ENCODE results near the gene RBM17. TPM values are rescaled to one million over a fixed set of nuclear protein-coding genes. Genes with fewer than 3 reads are reported as not detected.

The RBM17 gene
- total RNA-seq, 1 donor from 2014 or later, result 113 TPM

DNA sequence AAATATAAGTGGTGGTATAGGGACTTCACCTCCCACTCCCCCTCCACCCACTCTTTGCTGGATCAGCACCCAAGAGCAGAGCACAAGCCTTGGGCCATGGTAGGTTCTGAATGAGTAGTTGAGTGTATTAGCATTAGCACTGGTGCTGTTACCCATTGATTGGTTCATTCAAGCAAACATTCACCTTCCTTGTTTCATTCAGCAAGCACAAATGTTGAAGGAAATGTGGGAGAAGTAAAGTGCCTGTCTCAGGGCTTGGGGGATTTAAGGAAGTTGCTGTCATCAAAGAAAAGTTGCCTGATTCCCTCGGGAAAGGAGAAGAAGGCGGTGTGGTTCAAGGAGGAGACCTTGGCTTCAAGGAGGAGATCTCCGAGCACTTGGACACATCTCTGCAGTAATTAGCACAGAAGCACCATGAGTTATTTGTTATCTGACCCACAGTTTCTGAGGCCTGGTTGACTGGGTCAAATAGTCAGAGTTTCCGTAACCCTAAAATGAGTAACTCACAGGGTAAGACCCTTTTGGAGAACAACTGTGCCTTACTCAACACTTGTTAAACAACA, 44.0 kb upstream of the RBM17 start:
- DNase-seq (ENCODE audit: low spot score), result no peak
- Mint-ChIP-seq H3K4me3 (ENCODE audit: unreplicated experiment) (no peak overlapping the region), H3K9me3 (ENCODE audit: unreplicated experiment) (no peaks in the 10 kb centered on the region), H3K36me3 (ENCODE audit: low read depth, unreplicated experiment) (no peaks in the 10 kb centered on the region), H3K27ac (ENCODE audit: unreplicated experiment) (no peak overlapping the region), H3K27me3 (ENCODE audit: unreplicated experiment) (peaks cover 1% of the 10 kb centered on the region), H3K4me1 (ENCODE audit: unreplicated experiment) (no peaks in the 10 kb centered on the region)
- TF ChIP-seq, protein P1, sequence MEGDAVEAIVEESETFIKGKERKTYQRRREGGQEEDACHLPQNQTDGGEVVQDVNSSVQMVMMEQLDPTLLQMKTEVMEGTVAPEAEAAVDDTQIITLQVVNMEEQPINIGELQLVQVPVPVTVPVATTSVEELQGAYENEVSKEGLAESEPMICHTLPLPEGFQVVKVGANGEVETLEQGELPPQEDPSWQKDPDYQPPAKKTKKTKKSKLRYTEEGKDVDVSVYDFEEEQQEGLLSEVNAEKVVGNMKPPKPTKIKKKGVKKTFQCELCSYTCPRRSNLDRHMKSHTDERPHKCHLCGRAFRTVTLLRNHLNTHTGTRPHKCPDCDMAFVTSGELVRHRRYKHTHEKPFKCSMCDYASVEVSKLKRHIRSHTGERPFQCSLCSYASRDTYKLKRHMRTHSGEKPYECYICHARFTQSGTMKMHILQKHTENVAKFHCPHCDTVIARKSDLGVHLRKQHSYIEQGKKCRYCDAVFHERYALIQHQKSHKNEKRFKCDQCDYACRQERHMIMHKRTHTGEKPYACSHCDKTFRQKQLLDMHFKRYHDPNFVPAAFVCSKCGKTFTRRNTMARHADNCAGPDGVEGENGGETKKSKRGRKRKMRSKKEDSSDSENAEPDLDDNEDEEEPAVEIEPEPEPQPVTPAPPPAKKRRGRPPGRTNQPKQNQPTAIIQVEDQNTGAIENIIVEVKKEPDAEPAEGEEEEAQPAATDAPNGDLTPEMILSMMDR (IDR thresholded peaks at IDR 0.05; ENCODE audit: unreplicated experiment), result no peak

DNA sequence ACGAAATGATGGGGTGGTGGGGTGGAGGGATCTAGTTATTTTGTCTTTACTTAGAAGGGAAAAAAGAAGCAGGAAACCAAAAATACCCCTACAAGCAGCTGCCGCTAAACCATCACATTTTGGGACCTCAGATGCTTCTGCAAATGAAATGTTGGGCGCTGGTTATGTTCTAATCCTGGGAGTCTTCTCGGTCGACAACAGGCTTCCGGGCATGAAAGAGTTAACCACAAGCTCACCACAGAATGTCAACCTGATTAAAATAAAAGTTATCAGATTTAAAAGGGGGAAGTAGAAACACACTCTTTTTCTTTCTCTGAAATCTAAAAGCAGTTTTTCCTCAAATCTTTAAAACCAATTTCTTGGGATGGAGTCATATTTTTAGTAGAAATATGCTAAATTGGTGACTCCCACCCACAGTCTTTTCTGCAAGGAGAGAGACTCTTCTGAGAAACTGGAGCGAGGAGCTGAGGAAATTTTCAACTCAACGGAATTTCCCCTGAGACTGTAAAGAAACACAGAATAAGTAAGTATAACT, 43.5 kb upstream of the RBM17 start:
- Mint-ChIP-seq H3K27ac (ENCODE audit: unreplicated experiment) (no peak overlapping the region), H3K4me1 (ENCODE audit: unreplicated experiment) (no peaks in the 10 kb centered on the region), H3K36me3 (ENCODE audit: low read depth, unreplicated experiment) (no peaks in the 10 kb centered on the region), H3K4me3 (ENCODE audit: unreplicated experiment) (no peak overlapping the region), H3K9me3 (ENCODE audit: unreplicated experiment) (no peaks in the 10 kb centered on the region), H3K27me3 (ENCODE audit: unreplicated experiment) (peaks cover 1% of the 10 kb centered on the region)
- TF ChIP-seq, protein P1 (IDR thresholded peaks at IDR 0.05; ENCODE audit: unreplicated experiment), result no peak
- DNase-seq (ENCODE audit: low spot score), result no peak

DNA sequence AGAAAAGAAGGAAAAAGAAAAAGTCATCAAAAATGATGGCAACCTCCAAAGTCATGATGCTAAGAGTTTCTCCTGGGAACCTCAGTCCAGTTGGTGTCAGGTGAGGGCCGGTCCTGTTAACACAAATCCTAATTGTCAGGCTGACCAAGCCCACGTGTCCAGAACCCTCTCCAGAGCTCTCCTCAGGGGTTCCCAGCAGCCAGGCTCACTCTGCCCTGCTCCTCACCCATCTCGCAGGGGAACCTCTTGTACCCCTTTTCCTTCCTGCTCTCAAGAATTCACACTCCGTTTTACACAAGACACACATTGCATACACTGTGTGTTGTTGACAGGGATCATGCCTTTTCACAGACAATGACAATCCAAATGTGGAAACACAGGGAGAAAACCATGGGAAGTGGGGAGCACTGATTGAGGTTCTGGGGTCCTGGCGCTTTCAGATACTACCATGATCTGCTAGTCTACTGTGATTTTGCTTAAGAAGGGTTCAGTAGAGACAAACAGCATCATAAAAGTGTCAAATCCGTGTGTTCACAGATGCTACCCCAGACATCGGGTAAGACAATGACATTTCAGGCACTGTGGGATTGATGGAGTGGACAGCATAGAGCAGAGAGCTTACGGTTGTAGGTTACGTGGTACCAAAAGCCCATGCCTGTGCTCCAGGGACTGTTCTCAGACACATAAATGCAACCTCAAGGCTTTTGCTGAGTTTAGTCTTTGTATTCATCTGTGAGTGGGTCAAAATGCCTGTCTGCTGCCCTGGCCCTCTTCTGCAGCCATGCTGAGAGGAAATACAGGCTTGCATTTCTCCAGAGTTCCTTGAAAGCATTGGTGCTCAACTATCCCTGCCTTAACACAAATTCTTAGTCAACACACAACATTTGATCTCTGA, 42.7 kb upstream of the RBM17 start:
- Mint-ChIP-seq H3K27me3 (ENCODE audit: unreplicated experiment) (peaks cover 1% of the 10 kb centered on the region), H3K27ac (ENCODE audit: unreplicated experiment) (no peak overlapping the region), H3K4me3 (ENCODE audit: unreplicated experiment) (no peak overlapping the region), H3K4me1 (ENCODE audit: unreplicated experiment) (no peaks in the 10 kb centered on the region), H3K9me3 (ENCODE audit: unreplicated experiment) (no peaks in the 10 kb centered on the region), H3K36me3 (ENCODE audit: low read depth, unreplicated experiment) (no peaks in the 10 kb centered on the region)
- no peak for DNase-seq (ENCODE audit: low spot score)
- TF ChIP-seq, protein P1 (IDR thresholded peaks at IDR 0.05; ENCODE audit: unreplicated experiment), result no peak

DNA sequence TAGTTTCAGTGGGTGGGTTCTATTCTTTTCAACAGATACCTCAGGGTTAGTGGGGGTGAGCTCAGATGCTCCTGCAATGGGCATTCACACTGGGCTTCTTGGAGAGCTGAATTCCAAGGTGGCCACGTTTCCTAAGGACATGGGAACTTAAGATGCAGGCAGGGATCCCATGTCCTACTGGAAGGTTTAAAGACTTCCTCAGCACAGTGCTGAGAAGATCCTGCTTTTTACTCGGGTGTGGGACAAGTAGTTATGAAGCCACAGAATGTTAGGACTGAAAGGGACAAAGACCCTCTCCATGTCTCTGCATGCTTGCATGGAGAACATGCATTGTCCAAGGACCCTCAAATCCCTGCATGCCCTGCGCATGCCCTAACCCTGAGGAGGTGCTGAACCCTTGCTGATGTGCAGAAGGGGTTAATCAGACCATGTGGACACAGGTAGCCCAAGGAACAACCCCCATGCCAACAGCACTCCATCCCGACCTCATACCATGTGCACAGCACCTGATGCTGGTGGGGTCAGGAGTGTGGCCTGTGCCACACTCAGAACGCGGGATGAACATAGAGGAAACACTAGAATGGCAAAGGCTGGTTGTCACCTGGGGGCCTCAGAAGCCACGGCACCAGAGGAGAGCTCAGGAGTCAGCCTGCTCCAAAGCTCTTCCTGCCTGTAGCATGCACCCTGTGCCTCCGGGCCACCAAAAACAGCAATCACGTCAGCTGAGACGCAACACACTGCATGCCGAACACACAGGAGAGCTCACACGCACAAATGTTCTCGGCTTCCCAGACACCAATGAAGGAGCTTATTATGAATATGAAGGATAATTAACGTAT, 41.8 kb upstream of the RBM17 start:
- no peaks in the 10 kb centered on the region for H3K36me3 Mint-ChIP-seq (ENCODE audit: low read depth, unreplicated experiment)
- no peaks in the 10 kb centered on the region for H3K4me1 Mint-ChIP-seq (ENCODE audit: unreplicated experiment)
- H3K27ac Mint-ChIP-seq (ENCODE audit: unreplicated experiment), result no peak overlapping the region
- H3K9me3 Mint-ChIP-seq (ENCODE audit: unreplicated experiment), result no peaks in the 10 kb centered on the region
- TF ChIP-seq, protein P1 (IDR thresholded peaks at IDR 0.05; ENCODE audit: unreplicated experiment), result no peak
- no peak overlapping the region for H3K4me3 Mint-ChIP-seq (ENCODE audit: unreplicated experiment)
- no peak for DNase-seq (ENCODE audit: low spot score)
- H3K27me3 Mint-ChIP-seq (ENCODE audit: unreplicated experiment), result peaks cover 1% of the 10 kb centered on the region

Data from endothelial cell (in vitro differentiated cells).